Neural progenitor cell (in vitro differentiated cells): Measurements from ENCODE around the gene SPTAN1.

ENCODE experiments used
- CTCF ChIP-seq: fragments of 200-600 bp; sonication (generic); IDR thresholded peaks from 2 replicates; pipeline ENCODE4 v1.5.1; 2017; ENCODE audit warnings: antibody characterized with exemption, mild to moderate bottlenecking
- EZH2 ChIP-seq: fragments of 200-600 bp; sonication (generic); IDR thresholded peaks from 2 replicates; pipeline ENCODE4 v1.6.1; 2017; ENCODE audit warnings: antibody characterized with exemption, mild to moderate bottlenecking, moderate library complexity
- EZH2phosphoT487 ChIP-seq: fragments of 200-600 bp; sonication (generic); IDR thresholded peaks from 2 replicates; pipeline ENCODE4 v1.6.1; 2017; ENCODE audit warnings: antibody characterized with exemption

DNA sequence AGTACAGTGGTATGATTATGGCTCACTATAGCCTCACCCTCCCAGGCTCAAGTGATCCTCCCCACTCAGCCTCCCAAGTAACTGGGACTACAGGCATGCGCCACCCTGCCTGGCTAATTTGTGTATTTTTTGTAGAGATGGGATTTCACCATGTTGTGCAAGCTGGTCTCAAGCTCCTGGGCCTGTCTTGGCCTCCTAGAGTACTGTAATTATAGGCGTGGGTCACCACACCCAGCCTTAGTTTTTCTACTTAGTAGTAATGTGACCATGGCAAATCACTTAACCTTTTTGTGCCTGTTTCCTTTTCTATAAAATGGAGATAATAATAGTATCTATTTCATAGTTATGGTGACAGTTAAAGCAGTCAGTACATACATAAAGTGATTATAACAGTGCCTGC lies 25.7 kb upstream of the SPTAN1 start:
- TF ChIP-seq CTCF: no peak
- TF ChIP-seq EZH2: no peak
- no peak for TF ChIP-seq EZH2phosphoT487
